GM12878 (cell line): ENCODE data around the gene CCDC9. TPM values are rescaled to one million over a fixed set of nuclear protein-coding genes. Genes with fewer than 3 reads are reported as not detected.
A peak's percentile ranks its signal among the peaks of the same experiment; 100 is the strongest.

Experiments
- CBFB ChIP-seq: IDR thresholded peaks from 2 replicates; pipeline ENCODE4 v1.6.1; 2016; ENCODE audit warnings: antibody characterized with exemption, low read depth
- CBX5 ChIP-seq: sonication (generic); IDR thresholded peaks from 2 replicates; pipeline ENCODE4 v1.6.1; 2016; ENCODE audit warnings: low read depth, moderate library complexity, mild to moderate bottlenecking, inconsistent platforms
- CHD1 ChIP-seq: IDR thresholded peaks from 2 replicates; pipeline ENCODE4 v1.6.1; 2012; ENCODE audit warnings: low read depth, low read length, improper control_type of control experiment
- CREB1 ChIP-seq: IDR thresholded peaks from 2 replicates; pipeline ENCODE4 v1.6.1; 2012; ENCODE audit warnings: low read depth, mild to moderate bottlenecking, inconsistent platforms
- CREM ChIP-seq: IDR thresholded peaks from 2 replicates; pipeline ENCODE4 v1.6.1; 2014; ENCODE audit warnings: antibody characterized with exemption, low read depth
- E2F8 ChIP-seq: fragments of 450-650 bp; IDR thresholded peaks from 2 replicates; pipeline ENCODE4 v1.6.1; 2018; ENCODE audit warnings: mild to moderate bottlenecking, low read depth, moderate library complexity; ENCODE audit not compliant: partially characterized antibody
- GABPA ChIP-seq: IDR thresholded peaks from 2 replicates; pipeline ENCODE4 v1.6.1; 2014; ENCODE audit warnings: antibody characterized with exemption, low read depth, mild to moderate bottlenecking, inconsistent platforms
- GATAD2B ChIP-seq: fragments of 450-650 bp; conservative IDR thresholded peaks from 2 replicates; pipeline ENCODE4 v1.6.1; 2017; ENCODE audit warnings: low read depth, mild to moderate bottlenecking, moderate library complexity
- IKZF1 ChIP-seq: fragments of 450-650 bp; conservative IDR thresholded peaks from 2 replicates; pipeline ENCODE4 v1.6.1; 2017; ENCODE audit warnings: antibody characterized with exemption, mild to moderate bottlenecking
- IRF5 ChIP-seq: fragments of 450-650 bp; IDR thresholded peaks from 2 replicates; pipeline ENCODE4 v1.6.1; 2017; ENCODE audit warnings: borderline replicate concordance
- NFYB ChIP-seq: IDR thresholded peaks from 2 replicates; pipeline ENCODE4 v1.6.1; 2011; ENCODE audit warnings: low read depth, mild to moderate bottlenecking, low read length, improper control_type of control experiment, moderate library complexity; ENCODE audit not compliant: insufficient read depth
- NR2F1 ChIP-seq: fragments of 450-650 bp; conservative IDR thresholded peaks from 2 replicates; pipeline ENCODE4 v1.6.1; 2017; ENCODE audit warnings: mild to moderate bottlenecking
- PKNOX1 ChIP-seq: fragments of 450-650 bp; IDR thresholded peaks from 2 replicates; pipeline ENCODE4 v1.6.1; 2016; ENCODE audit warnings: mild to moderate bottlenecking
- SMARCA5 ChIP-seq: fragments of 450-650 bp; IDR thresholded peaks from 2 replicates; pipeline ENCODE4 v1.6.1; 2017; ENCODE audit warnings: mild to moderate bottlenecking
- ZNF384 ChIP-seq: IDR thresholded peaks from 2 replicates; pipeline ENCODE4 v1.6.1; 2012; ENCODE audit warnings: low read depth, mild to moderate bottlenecking, low read length, improper control_type of control experiment, borderline replicate concordance
- polyA plus RNA-seq, 11 experiments: library from polyadenylated mRNA; depleted of rRNA in 4 of 11; unstranded in 6 of 11; stranded (reverse) in 5 of 11; fragments of >200 nt; fragmentation: Nextera tagmentation in 4 of 11; fragmentation: Illumina TruSeq in 1 of 11; extraction: Ambion mirVana in 4 of 11; extraction: Trizol in 1 of 11; gene quantifications; 1 replicate in 1 of 11; 2 replicates in 10 of 11; pipeline versions ENCODE4 v1.2.1 to v1.2.3, GENCODE V29; 2011 to 2016; ENCODE audit warnings: inconsistent platforms in 2 of 11, missing spikeins in 2 of 11, low read depth in 1 of 11
- total RNA-seq, 4 experiments: library from RNA; depleted of rRNA in 3 of 4; stranded (reverse); fragments of >200 nt in 3 of 4; fragmentation: Illumina TruSeq in 1 of 4; extraction: Trizol in 1 of 4; gene quantifications; 2 replicates each; pipeline versions ENCODE4 v1.2.1 to v1.2.3, GENCODE V29; 2013 to 2021
- TF ChIP-seq, protein P1 (sequence below): fragments of 450-650 bp; IDR thresholded peaks from 2 replicates; pipeline ENCODE4 v1.6.1; 2017; ENCODE audit warnings: low read depth, mild to moderate bottlenecking, moderate library complexity
- TF ChIP-seq, protein P2 (sequence below): IDR thresholded peaks from 2 replicates; pipeline ENCODE4 v1.6.1; 2012; ENCODE audit warnings: low read length, inconsistent platforms
- TF ChIP-seq, protein P3 (sequence below): fragments of 450-650 bp; IDR thresholded peaks from 2 replicates; pipeline ENCODE4 v1.6.1; 2016; ENCODE audit warnings: mild to moderate bottlenecking

Gene CCDC9
- total and polyA plus RNA-seq, 10 of the 15 experiments (the other 5 are each of a cell fraction or from before 2014, with no cell fraction given) = 0.18 to 17.5 (median 7.1) TPM; not detected in 1

DNA sequence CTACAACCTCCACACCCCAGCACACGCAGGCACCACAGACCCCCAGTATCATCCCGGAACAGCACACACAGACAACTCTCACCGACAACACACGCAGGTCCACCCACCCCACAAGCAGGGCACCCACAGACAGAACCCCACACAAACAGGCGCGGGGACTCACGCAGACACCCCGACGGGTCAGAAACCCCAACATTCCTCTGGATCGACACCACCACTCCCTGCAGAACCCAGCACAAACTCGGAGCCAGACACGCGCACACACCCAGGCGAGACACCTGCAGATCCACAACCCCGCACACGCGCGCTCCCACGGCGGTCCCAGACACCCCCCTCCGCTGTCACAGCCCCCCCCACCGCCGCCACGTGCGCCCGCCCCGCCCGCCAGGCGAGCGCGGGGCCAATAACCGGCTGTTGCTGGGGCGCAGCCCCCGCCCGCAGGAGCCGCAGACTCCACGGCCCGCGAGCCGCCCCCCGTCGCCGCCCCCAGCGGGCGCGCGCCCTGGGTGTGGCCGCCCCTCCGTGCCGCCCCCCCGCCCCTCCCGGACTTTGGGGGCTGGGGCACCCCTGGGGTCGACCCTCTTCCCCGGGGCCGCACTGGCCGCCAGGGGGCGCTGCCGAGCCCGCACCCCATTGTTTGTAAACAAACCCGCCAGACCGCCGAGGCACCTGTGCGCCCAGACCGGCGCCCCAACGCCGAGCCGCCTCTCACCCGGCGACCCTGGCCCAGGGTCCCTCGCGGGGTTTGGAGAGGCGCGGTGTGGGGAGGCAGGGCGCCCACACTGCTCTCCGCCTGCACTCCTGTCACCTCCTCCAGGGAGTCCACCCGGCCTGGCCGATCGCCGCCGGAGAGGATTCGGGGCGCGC is 26.0 kb upstream of the CCDC9 start (continued):
- TF ChIP-seq IRF5 = no peak
- TF ChIP-seq SMARCA5 = peak; percentile 98; the same call in 1 of the 2 replicates
- TF ChIP-seq IKZF1 = peak; percentile 22; the same call in 1 of the 2 replicates
- TF ChIP-seq, protein P1, sequence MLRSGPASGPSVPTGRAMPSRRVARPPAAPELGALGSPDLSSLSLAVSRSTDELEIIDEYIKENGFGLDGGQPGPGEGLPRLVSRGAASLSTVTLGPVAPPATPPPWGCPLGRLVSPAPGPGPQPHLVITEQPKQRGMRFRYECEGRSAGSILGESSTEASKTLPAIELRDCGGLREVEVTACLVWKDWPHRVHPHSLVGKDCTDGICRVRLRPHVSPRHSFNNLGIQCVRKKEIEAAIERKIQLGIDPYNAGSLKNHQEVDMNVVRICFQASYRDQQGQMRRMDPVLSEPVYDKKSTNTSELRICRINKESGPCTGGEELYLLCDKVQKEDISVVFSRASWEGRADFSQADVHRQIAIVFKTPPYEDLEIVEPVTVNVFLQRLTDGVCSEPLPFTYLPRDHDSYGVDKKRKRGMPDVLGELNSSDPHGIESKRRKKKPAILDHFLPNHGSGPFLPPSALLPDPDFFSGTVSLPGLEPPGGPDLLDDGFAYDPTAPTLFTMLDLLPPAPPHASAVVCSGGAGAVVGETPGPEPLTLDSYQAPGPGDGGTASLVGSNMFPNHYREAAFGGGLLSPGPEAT = no peak
- TF ChIP-seq GABPA = no peak
- TF ChIP-seq CREB1 = no peak
- peak; percentile 76 for TF ChIP-seq NR2F1
- no peak for TF ChIP-seq CBX5
- TF ChIP-seq ZNF384 = no peak
- TF ChIP-seq NFYB = 0 out of 2 replicates have a peak, but pooled peaks have one; percentile 31
- TF ChIP-seq CBFB = no peak
- peak; percentile 40; the same call in 1 of the 2 replicates for TF ChIP-seq GATAD2B
- TF ChIP-seq, protein P2, sequence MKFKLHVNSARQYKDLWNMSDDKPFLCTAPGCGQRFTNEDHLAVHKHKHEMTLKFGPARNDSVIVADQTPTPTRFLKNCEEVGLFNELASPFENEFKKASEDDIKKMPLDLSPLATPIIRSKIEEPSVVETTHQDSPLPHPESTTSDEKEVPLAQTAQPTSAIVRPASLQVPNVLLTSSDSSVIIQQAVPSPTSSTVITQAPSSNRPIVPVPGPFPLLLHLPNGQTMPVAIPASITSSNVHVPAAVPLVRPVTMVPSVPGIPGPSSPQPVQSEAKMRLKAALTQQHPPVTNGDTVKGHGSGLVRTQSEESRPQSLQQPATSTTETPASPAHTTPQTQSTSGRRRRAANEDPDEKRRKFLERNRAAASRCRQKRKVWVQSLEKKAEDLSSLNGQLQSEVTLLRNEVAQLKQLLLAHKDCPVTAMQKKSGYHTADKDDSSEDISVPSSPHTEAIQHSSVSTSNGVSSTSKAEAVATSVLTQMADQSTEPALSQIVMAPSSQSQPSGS = no peak
- TF ChIP-seq, protein P3, sequence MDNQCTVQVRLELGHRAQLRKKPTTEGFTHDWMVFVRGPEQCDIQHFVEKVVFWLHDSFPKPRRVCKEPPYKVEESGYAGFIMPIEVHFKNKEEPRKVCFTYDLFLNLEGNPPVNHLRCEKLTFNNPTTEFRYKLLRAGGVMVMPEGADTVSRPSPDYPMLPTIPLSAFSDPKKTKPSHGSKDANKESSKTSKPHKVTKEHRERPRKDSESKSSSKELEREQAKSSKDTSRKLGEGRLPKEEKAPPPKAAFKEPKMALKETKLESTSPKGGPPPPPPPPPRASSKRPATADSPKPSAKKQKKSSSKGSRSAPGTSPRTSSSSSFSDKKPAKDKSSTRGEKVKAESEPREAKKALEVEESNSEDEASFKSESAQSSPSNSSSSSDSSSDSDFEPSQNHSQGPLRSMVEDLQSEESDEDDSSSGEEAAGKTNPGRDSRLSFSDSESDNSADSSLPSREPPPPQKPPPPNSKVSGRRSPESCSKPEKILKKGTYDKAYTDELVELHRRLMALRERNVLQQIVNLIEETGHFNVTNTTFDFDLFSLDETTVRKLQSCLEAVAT = peak; percentile 54
- TF ChIP-seq CREM = peak; percentile 27; the same call in 1 of the 2 replicates
- no peak for TF ChIP-seq CHD1
- TF ChIP-seq E2F8 = no peak
- peak; percentile 20; the same call in 1 of the 2 replicates for TF ChIP-seq PKNOX1
